HL-60 (cell line): ENCODE measurements around the gene MIEN1.

Experiments used
- GABPA ChIP-seq: IDR thresholded peaks from 2 replicates; pipeline ENCODE4 v1.6.1; 2012; ENCODE audit warnings: low read depth
- POLR2AphosphoS5 ChIP-seq: IDR thresholded peaks from 2 replicates; pipeline ENCODE4 v1.6.1; 2012; ENCODE audit warnings: low read depth
- TF ChIP-seq, protein P1 (sequence below): IDR thresholded peaks from one replicate; pipeline ENCODE4 v1.5.1; 2011; ENCODE audit warnings: low read length, control low read depth, inconsistent platforms; ENCODE audit not compliant: insufficient read depth

DNA sequence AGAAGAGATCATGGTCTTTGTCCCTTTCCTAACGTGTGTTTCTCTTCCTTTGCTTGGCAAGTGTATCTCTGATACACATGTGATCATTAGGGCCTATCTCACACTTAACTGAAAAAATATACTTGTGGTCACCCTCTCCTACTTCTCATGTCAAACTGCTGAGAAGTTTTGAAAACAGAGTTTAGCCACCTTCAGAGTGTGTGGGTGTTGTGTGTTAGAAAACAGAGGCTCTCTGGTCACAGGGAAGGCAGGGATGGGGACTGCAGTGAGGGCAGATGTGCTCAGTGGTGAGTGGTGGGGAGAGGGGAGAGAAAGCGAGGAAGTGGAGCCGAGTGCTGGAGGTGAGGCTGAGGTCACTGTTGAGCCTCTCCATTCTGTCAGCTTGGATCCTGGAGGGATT, 36.8 kb upstream of the MIEN1 start:
- no peak for TF ChIP-seq POLR2AphosphoS5
- TF ChIP-seq, protein P1, sequence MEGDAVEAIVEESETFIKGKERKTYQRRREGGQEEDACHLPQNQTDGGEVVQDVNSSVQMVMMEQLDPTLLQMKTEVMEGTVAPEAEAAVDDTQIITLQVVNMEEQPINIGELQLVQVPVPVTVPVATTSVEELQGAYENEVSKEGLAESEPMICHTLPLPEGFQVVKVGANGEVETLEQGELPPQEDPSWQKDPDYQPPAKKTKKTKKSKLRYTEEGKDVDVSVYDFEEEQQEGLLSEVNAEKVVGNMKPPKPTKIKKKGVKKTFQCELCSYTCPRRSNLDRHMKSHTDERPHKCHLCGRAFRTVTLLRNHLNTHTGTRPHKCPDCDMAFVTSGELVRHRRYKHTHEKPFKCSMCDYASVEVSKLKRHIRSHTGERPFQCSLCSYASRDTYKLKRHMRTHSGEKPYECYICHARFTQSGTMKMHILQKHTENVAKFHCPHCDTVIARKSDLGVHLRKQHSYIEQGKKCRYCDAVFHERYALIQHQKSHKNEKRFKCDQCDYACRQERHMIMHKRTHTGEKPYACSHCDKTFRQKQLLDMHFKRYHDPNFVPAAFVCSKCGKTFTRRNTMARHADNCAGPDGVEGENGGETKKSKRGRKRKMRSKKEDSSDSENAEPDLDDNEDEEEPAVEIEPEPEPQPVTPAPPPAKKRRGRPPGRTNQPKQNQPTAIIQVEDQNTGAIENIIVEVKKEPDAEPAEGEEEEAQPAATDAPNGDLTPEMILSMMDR, result no peak
- TF ChIP-seq GABPA, result no peak
